A673 (cell line): ENCODE measurements around the gene DNHD1.

Experiments
- CTCF ChIP-seq: fragments of 300-800, 200-600 bp; sonication (generic); conservative IDR thresholded peaks from 2 replicates; pipeline ENCODE4 v1.5.1; 2017; ENCODE audit warnings: low read depth, mild to moderate bottlenecking, antibody characterized with exemption, low read length, moderate library complexity, mixed read lengths
- EZH2 ChIP-seq: fragments of 200-600 bp; sonication (generic); IDR thresholded peaks from 2 replicates; pipeline ENCODE4 v1.6.1; 2017; ENCODE audit warnings: borderline replicate concordance, low read depth, mild to moderate bottlenecking, mixed read lengths, antibody characterized with exemption, low read length; ENCODE audit not compliant: poor library complexity, severe bottlenecking

DNA sequence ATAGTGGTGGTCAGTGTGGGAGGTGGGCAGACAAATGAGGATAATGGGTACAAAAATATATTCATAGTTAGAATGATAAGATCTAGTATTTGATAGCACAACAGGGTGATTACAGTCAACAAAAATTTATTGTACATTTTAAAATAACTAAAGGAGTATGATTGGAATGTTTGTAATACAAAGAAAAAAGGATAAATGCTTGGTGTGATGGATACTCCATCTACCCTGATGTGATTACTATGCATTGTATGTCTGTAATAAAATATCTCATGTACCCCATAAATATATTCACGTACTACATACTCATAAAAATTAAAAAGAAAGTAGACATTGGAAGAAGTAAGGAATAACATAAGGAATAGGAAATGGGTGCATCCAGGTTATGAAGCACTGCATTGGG is 90.9 kb downstream of the DNHD1 start:
- no peak for TF ChIP-seq CTCF
- no peak for TF ChIP-seq EZH2
